GM21723 (cell line): ENCODE results near the gene COASY.

ENCODE experiments used
- ATAC-seq: cut with Tn5 transposase; IDR thresholded peaks from one replicate; pipeline ENCODE4 v1.9.1; 2021; ENCODE audit warnings: mild to moderate bottlenecking, moderate library complexity; ENCODE audit not compliant: unreplicated experiment

Gene COASY

DNA sequence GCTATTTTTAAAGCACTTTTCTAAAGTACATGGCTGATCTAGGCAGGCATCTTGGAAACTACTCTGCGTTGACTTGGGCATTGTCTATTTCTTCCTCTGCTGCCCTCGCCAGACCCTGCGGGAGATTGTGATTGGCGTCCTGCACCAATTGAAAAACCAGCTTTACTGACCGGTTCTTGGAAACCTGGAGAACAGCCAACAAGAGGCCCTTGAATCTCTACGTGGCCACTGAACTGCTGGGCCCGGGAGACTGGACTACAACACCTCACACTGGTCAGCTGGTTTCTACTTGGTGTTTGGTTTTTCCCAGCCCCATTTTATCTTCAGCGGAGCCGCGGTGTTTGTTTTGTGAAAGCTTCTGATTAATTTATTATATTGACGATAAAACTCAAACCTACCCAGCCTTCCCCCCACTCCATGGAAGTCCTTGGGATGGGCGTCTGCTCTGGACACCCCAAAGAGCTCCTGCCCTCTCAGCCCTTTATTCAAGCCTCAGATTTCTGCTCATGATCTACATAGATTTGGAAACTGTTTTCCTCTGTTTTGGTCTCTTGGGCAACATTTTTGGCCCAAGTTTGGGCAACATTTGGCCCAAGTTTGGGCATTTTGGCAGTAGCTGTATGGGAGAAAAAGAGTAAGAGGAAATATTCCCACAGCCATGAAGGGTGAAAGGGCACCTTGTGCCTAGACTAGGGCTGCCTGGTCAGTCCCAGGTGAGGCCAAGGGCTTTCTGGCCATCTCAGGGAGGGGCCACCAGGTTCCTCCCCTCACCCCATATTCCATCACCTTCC lies 9.7 kb downstream of the COASY start:
- ATAC-seq = no peak

GRCh38 chr17:42573095-42573494 lies 11.1 kb downstream of the COASY start:
- ATAC-seq = no peak

DNA sequence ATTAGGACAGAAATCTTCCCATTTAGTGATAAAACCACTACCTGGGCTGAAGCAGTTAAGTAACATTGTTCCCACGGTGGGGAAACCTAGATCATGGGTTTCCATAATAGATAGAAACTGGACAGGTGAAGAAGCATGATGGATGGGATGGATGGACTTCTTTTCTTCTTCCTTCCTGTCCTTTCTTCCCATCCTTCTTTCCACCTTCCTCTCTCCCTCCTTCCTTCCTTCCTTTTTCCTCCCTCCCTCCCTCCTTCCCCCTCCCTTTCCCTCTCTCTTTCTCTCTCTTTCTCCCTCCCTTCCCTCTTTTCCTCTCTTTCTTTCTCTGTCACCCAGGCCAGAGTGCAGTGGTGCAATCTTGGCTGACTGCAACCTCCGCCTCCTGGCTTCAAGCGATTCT lies 12.5 kb downstream of the COASY start:
- ATAC-seq = no peak

DNA sequence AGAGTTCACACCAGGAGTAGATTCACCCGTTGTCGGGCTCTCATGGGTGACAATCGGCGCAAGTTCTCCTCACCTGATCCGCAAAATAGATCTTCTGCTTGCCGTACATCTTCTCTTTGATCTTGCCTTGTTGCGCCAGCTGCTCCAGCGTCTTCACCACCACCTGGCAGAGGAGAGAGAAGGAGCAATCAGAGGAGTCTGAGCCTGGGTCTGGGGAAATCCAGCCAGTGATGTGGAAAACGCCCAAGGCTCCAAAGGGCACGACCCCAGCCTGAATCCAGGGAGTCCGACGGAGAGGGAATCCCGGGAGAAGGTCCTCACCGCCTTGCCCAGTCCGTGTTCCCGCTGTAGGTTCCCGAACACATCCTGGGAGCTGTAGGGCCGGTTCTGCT lies 15.2 kb downstream of the COASY start:
- peak; percentile 7 for ATAC-seq

DNA sequence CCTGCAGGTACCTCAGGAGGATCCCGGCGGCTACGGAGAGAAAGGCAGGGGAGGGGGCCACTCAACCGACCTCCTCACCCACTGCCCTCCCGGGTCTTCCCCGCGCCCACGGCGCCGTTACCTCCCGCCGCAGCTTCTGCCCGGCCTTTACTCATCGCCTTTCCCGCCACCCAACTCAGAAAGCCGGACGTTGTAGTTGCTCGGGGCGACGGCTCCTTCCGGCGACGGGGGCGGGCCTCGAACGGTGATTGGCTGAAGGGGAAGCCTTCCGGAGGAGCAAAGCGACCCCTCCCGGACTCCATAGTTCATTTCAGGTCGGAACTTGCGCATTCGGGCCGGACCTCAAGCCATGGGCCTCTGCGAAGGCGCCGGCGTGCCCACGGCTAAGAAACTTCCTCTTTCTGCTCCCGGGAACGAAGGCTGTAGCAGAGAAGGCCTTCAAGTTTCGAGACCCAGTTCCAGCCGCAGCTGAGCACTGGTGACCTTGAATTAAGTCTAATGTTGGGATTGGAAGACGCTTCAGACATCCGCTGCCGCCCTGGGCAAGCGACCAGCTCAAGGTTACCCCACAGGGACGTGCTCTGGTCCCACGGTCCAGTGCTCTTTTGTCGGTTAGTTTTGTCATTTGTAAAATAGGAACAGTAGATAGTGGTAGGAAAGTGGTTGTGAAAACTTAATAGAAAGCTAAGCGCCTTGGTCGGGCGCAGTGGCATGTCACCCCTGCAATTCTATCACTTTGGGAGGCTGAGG lies 15.8 kb downstream of the COASY start, which contains the start of gene PSMC3IP:
PSMC3IP (minus strand) TSS at position 198 of the 750 bp plus-strand sequence; CDS start at position 155, 43 bp downstream.
- peak; percentile 72 for ATAC-seq

- ATAC-seq = peak; percentile 54
Measured at GRCh38 chr17:42578282-42578869, 16.4 kb downstream of the COASY start.

DNA sequence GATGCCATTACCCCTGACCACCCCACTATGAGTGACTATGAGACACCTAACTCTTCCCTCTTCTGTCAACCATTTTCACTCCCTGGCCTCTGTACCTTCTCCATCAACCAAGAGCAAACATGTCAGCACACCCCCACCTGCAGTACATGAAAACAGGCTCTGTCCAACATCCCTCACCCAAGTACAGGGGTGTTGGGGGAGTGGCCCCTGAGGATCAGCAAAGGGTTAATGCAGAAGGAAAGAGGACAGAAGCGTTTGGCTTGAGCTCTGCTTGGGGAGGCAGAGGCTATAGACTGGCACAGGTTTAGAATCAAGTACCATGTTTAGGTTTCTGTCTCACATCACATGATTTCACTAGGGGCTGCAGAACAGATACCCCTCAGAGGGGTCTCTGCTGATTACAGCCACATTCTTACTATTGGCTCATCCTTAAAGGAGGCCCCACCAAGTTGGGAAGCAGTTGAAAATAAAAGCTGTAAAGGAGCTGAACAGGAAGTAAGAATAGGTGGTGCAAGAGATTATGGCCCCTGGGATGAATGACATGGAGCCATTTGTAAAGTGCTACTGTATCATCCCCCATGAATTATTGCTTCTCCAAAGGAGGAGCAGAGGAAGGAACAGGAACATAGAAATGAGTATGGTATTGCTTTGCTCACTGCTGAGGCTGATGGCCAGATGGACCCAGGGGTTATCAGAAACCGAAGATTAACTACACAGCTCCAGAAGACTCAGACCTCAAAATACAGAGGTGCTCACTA lies 18.0 kb downstream of the COASY start:
- no peak for ATAC-seq

DNA sequence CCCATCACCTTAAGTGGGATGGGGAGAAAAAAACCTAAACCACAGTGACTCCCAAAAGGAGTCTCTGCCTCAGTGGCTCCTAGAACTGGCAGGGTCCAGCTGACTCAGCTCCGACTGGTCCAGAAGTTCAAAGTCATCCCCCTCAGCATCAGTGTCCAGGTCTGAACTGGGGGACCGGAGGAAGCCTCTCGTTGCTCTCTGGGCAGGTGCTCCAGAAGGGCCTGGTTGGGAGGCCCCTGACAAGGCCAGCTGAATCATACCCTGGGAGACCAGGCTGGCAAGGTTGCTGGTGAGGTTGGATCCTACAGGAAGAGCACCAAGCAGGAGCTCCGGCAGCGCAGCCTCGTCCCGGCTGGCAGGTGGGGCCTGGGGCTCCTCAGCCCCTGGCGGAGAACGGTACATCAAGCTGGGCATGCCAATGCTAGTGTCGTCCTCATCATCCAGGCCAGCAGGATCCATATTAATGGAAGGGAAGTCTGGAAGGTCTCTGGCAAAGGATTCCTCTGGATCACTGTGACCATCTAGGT lies 19.9 kb downstream of the COASY start:
- ATAC-seq = no peak

GRCh38 chr17:42584880-42585279 lies 22.9 kb downstream of the COASY start:
- ATAC-seq = no peak

- ATAC-seq = no peak
Measured at GRCh38 chr17:42585353-42585752, 23.4 kb downstream of the COASY start.

DNA sequence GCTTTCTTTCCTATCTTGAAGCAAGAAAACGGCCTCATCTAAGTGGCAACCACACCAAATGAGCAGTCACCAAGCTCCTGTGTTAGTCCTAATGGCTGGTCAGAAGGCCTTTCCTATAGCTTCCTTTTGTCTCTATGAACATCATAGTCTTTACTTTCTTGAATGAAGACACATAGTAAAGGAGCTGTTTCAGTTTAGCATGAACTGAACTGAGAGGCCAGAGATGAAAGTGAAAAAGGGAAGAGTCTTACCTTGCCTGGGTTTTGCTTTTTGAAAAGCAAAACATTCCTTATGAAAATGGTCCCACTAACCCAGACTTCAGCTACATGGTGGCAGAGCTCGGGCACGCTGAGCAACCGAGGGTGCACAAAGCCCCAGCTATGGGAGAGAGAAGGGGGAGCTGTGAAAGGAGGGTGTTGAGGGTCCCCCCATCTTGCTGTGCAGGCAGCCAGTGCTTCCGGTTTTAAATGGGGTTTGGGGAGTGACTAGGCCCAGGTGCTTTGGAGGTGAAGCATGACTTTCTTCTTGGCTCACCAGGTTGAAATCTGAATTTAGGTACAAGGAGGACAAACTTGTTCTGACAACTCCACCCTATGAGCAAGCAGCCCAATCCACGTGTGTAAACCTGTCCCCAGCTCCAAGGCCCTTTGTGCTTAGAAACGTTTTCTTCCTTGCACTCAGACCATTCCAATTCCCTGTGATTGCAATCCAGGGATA lies 24.7 kb downstream of the COASY start:
- ATAC-seq = no peak

DNA sequence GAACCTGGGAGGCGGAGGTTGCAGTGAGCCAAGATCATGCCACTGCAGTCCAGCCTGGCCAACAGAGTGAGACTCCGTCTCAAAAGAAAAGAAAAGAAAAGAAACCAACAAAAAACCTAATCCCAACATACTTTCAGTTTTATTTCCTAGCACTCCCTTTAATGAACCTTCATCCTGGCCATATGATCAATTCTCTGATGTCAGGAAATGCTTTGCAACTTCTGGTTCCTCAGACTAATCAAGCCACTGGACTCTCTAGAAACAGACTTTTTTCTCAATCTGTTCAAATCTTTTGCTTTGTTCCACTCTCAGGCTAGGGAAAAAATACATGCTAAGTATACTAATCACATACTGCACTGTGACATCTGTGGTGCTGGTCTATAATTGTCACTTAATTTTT lies 28.9 kb downstream of the COASY start:
- no peak for ATAC-seq

DNA sequence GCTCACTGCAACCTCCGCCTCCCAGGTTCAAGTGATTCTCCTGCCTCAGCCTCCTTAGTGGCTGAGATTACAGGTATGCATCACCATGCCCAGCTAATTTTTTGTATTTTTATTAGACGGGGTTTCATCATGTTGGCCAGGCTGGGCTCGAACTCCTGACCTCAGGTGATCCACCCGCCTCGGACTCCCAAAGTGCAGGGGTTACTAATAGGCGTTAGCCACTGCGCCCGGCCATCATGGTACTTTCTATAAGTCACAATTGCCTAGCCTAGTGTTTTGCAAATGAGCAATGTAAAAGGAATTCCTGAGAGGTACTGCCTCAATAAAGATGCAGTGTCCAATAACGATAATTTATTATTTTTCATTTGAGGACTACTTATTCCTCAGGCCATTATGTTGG lies 29.5 kb downstream of the COASY start:
- no peak for ATAC-seq

DNA sequence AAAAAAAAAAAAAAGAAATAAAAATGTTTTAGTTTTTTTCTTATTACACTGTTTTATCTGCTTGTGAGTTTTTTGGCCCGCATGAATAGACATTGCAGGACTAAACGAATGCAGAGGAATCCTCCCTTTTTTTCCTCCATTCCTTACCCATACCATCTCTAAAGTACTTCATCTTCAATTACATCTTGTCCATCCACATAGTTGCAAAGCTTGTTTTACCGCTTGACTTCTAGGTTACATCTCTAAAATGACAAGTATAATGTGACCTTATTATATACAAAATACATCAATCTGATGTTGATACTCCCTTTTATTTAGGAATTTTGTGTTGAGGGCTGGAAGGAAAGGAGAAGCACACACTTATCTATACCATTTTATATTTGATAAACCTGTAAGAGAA lies 34.4 kb downstream of the COASY start:
- ATAC-seq = no peak

GRCh38 chr17:42598905-42599304 lies 37.0 kb downstream of the COASY start:
- ATAC-seq = no peak

- no peak for ATAC-seq
Measured at GRCh38 chr17:42603318-42603717, 41.4 kb downstream of the COASY start.

- no peak for ATAC-seq
Measured at GRCh38 chr17:42607769-42608168, 45.8 kb downstream of the COASY start.

DNA sequence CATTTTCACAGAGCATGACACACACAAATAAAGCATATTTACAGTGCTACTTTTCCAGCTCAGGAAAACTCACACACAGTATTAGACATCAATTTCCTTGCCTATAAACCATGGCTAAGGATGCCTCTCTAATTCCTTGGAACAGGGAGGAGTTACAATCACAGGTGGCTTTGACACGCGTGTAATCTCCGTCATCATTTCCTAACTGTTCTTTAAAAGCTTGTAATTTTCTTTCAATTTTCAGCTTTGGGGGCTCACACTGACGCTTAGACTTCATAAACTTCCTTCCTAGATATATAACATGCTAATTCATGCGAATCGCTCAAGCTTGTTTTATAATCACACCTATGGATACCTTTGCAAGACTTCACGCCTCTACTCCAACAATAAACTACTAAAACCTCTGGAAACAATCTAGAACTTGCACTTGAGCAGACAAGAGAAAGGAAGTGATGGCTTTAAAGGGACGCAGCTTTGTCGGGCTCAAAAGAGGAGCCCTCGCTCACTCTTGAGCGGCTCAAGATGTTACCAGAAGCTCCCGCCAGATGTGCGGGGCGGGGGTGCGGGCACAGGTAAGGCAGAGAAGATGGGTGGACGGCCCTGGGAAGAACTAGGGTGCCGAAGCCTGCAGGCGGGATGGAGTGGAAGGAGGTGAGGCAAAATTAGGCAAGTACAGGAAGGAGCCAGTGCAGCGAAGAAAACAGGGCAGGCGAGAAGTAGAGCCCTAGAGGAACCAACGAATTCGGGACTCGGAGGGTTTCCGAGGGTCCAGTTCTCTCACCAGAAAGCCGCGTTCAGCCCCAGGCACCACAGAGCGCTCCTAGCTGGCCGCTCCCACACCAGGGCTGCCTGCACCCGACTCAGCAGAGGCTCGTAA lies 46.6 kb downstream of the COASY start:
- ATAC-seq = peak; percentile 34

DNA sequence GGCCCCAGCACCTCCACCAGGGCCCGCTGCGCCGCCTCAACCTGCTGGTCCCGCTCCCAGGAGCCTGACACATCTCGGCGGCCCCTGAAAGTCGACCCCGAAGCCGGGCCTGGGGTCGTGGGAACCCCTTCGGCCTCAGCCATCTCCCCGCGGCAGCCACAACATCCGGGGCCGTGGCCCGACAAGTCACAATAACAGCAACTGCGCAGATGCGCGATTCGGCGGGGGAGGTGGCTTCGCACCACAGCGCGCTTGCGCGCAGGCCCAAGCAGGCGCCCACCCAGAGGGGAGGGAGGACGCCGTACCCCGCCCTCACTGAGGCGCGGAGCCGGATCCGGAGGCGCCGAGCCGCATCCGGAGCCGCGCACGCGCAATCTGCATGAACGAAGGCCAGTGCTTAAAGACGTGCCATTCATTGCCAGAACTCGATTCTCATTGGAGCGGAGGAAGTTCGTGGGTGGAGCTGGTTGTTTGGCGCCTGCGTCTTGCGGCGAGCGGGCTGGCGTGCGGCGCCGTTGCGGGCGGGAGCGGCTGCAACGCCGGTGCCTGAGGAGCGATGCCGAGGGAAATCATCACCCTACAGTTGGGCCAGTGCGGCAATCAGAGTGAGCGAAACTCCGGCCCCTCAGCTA lies 47.4 kb downstream of the COASY start, which contains the start of the genes RETREG3 and TUBG1:
RETREG3 (minus strand) TSS at position 193 of the 632 bp plus-strand sequence; CDS start at position 143, 50 bp downstream.
TUBG1 (plus strand) TSS at position 502 of the 632 bp plus-strand sequence; CDS start at position 557, 55 bp downstream.
- ATAC-seq = peak; percentile 79
